RPMI8226 (cell line): Measurements from ENCODE around the gene KIF26B.
A peak's percentile ranks its signal among the peaks of the same experiment; 100 is the strongest.

Experiments used
- DNase-seq: peaks from one replicate; pipeline ENCODE4 v3.0.0-alpha.2; 2015

The KIF26B gene

DNA sequence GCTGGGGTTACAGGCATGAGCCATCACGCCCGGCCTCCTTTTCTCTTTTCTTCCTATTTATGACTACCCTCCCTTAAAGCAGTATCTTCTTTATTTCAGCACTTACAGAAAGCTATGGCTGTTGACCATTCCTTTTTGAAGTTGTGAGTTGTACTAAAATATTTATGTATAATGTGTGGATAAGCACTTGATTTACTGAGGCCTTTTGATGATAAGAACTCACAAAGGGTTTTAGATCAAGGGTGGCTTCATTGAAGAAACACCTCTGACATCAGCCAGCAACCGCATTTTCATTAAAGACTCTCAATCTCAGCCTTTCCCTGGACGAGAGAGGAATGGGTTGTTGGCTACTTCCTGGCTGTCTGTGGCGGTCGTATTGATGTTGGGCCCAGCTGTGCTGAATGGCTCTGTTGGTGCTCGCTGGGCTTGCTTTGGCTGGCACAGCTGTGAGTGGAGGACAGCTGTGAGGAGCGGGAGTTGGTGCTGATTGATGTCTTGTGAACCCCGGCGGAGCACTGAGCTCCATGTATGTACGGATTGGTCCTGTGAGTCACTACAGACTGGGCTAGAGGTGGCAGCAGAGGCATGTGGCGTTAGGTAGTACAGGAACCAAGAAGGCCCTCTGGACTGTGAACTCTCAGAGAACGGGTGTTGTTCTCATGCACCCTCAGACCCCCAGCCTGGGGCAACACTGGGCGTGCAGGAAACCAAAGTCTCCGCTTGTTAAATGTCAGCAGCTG, 208.8 kb downstream of the KIF26B start:
- DNase-seq = no peak

DNA sequence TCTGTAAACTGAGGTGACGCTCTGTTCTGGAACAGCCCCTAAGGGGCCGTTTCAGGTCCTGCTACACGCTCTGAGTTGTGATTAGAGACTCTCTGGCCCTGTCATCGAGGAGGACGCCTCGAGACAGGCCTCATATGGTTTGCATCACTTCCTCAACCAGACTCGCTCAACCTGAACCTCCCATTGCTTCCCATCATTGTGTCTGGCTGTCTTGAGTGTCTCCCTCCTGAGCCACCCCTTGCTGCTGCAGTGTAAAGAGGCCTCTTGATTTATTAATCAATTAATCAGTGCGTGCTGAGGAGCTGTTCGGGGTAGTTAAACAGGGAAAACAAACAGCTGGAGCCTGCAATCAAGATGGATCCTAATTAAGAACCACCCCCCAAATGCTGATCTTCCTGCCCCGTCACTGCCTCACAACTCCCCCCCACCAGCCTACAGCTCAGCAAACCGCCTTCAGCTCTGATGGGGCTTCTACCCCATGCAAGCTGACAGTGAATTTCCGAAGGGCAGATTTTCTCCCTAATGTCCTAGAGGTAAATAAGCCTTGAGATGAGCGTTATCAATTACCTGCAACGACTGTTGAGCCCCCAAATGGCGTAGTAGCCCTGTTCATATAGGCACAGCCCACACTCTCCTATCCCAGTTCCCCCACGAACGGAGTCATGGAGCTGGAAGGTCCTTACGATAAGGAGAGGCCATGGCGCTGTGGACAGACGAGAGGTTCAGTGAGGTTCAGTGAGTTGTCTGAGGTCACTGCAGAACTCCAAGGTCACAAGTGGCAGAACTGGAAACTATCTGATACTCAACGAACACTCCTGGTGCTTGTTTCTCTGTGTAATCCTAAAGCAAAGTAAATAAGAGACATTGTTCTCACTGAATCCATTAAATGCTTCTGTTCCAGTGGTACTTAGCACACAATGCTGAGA, 210.6 kb downstream of the KIF26B start:
- no peak for DNase-seq

DNA sequence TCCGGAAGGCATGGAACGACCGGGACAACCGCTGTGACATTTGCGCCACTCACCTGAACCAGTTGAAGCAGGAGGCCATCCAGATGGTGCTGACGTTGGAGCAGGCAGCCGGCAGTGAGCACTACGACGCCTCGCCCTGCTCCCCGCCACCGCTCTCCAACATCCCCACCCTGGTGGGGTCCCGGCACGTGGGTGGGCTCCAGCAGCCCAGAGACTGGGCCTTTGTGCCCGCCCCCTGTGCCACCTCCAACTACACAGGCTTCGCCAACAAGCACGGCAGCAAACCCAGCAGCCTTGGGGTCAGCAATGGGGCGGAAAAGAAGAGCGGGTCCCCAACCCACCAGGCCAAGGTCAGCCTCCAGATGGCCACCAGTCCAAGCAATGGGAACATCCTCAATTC, 212.1 kb downstream of the KIF26B start:
- no peak for DNase-seq

DNA sequence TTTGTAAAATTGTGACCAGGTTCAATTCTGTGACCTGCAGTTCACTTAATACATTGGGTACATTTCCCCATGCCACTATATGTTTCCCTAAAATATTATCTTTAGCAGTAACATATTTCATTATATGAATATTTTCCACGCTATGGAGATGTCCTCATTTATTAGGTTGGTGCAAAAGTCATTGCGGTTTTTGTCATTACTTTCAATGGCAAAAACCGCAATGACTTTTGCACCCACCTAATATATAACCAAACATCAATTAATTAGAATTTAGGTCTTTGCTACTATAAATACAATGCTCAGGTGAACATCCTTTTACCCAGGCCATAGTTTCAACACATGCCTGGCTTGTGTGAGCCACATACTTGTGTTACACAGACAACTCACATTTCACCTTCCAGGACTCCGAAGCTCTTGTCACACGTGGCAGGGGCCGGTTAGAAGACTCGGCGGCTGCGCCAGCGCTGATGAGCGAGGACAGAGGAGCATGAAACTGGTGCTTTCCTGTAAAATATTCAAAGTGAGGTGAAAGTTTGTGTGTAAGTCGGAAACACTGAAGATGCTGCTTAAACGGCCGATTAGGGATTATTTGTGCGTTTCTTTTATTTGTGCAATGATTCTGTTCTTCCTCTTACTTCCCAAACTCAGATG, 215.5 kb downstream of the KIF26B start:
- DNase-seq = no peak

DNA sequence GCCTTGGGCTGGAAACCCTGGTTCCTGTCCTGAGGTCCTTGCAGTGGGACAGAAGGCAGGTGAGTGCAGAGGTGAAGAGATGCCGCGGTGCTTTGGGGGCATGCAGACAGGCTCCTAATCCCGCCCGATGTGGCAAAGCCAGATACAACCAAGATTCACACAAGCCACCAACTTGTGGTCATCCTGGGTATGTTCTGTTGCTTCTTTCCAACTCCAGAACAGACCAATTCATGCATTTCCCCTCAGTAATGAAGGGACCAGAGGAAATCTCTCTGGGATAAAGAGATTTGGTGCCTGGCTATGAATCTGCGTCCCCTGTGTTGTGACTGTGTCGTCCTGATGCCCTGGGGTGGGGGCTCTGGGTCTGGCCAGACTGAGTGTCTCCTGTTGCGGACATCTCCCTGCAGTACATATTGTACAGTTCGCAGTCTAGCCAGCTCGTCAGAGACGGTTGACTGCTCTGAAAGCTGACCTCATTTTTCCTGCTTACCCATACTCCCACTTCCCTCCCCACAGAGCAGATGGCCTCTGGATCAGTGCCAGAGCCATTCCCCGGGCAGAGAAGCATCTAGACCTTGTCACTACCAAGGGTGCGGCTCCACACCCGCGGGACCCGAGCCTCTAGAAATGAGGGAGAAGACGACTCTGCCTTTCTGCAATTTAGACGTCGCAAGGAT, 216.3 kb downstream of the KIF26B start:
- peak; percentile 40 for DNase-seq

DNA sequence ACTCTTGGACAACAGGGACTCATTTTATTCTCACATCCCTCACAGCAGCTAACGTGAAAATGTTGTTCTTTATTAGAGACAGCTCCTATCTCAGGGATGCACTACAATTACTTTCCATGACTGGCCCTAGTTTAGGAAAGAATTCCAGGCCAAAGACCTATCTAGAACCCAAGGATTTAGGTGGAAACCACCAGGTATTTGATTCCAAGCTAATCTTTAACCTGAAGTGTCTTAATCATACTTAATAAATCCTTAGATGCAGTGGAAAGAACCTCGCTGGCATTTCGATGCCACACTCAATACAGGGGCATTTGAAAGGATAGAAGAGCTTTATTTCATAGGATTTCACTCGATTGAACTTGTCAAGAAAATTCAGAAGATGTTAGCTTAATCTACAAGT, 218.3 kb downstream of the KIF26B start:
- no peak for DNase-seq

DNA sequence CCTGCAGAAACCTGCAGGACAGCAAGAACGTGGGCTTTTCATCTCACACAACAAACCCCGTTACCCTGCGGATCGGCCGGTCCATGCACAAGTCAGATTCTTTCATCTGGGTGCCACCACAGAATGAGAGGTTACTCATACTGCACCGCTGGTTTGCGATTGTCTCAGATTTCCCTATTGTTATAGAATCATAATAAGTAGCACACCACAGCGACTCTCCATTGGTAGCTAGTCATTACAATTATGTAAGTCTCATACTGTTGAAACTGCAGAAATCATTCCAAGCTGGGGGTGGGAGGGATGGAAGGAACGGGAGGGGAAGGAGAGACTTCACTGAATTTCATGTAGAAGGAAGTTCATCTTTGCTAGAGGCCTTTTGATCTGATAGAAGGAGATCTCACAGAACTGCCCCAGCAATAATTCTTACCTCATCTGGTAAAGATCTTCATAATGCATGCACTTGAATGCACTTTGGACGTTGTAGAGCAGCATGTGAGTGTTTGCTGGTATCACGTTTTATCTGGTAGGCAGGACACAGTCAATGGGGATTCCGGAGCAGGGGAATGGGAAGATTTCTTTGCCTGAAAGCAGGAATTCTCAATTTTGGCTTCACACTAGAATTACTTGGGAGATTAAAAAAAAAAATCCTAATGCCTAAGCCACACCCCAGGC, 221.1 kb downstream of the KIF26B start:
- DNase-seq = no peak

DNA sequence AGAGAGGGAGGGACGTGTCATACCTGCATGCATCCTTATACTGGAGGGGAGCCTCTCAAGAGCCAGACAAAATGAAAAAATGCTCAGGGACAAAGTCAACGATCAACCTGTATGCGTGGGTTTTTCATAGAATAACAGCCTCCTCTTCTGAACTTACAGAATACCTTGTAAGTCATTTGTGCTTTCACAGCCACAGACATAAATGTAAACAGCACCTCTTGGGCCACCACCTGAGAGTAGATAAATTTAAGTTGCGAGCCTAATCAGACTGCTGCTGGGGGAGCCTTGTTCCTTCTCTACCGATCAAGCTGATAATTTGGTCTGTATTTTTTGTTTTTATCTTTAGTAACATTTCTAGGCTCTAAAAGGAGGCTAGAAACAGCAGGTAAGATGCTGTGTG, 223.1 kb downstream of the KIF26B start:
- no peak for DNase-seq

DNA sequence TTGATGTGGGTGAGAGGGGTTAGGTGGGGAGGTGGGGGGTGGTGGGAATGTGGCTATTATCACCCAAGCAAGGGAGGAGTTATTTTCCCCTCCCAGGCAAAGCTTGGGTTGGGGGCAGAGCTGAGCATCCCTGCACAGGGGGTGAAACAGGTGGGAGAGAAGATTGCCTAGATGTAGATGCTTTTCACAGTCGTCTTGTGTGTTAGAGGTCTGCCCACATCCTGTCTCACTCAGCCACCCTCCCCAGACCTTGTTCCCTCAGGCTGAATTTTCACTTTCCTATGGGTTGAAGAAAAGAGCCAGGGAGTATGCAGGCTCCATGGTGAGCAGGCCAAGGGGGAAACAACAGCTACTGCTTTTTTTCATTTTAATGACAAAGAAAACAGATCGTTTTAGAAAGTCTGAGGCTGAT, 223.5 kb downstream of the KIF26B start:
- no peak for DNase-seq

DNA sequence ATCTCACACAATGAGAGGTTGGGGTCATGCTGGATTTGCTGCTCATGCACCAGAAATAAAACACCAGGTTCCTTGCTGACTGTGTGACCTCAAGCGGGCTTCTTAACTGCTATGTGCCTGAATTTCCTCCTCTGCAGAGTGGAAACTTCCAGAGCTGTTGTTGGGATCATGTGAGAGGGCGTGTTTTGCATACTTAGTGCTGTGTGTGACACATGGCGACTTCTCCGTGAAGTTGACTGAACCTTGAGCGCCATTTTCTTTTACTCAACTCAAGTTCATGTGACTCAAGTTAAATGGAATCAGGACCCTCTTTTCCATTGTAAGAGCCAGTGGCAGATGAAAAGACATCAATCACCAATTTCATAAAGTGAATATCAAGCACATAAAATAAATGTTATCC, 224.0 kb downstream of the KIF26B start:
- no peak for DNase-seq

DNA sequence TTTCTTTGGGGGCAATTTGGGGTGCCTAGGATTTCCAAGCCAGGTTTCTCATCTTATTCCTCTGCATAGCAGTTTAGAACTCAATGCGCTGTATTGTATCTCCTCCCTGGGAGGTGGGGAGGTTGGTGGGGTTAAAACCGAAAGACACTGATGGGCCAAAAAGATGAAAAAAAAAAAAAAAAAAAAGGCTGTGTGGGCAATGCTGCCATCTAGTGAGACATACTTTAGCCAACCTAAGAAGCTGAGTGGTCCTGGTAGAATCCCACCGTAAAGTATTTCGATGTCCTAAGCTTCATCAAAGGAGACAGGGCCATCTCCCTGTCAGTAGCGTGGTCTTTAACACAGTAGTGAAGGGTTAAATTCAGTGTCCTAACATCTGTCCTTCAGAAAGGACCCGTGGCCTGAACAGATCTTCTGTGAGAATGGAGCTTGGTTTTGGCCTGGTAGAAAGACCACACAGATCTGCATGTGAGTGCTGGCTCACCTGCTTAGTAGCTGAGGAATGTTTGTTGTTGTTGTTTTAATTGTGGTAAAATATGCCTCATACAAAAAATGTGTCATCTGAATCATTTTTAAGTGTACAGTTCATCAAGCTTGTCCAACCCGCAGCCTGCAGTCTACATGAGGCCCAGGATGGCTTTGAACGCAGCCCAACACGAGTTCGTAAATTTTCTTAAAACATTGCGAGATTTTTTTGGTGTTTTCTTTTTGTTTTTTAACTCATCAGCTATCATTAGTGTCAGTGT, 226.2 kb downstream of the KIF26B start:
- DNase-seq = no peak

DNA sequence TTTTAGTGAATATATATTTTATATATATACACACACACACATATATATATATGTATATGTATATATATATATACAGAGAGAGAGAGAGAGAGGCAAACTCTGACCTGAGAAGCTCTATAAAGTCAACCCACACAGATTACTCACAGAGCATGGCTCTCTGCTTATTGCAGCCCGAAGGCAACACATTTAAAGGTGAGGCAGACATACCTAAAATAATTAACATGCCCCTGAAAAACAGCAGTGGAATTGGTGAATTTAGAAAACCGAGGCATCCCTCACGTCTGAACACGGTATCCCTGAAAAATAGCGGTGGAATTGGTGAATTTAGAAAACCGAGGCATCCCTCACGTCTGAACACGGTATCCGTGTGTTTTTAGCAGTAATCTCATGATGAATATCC, 228.2 kb downstream of the KIF26B start:
- DNase-seq = no peak

DNA sequence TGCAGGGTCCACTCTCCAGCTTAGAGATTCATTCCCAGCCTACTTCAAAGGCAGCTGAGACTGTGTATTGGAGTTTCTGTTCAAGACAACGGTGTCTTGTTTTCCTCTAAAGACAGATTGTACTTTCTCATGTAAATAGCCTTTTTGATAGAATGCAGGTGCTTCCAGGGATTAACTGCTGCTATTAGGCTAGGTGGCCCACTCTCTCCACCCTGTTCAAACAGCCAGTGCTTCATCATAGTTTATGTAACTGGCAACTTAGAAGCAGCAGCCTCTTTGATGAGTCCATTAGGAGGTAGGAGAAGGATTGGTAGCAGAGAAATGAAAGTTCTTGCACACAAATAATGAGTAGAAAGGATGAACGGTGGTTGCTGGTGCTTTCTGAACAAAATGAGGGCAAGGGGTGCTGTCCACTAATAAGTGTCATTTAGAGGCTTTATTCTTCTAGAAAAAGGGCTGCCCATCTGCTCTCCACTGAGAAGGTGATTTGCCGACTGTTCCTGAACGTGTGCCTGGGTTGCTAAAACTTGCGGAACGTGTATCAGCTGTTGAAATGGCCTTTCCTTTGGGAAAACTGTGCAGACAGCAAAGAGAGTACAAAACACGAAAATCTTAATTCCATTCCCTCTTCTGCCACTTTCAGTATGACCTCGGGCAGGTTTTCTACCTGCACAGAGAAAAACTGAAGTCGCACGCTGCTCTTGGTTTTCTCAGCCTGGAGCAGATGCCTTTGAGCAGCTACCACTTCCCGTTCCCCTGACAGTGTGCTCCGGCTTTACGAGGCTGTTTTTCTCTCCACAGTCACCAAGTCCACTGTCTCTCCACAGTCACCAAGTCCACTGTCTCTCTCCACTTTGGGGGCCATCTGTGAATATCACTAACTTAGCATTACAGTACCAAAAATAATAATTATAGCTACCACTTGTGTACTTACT, 228.9 kb downstream of the KIF26B start:
- peak; percentile 19 for DNase-seq

DNA sequence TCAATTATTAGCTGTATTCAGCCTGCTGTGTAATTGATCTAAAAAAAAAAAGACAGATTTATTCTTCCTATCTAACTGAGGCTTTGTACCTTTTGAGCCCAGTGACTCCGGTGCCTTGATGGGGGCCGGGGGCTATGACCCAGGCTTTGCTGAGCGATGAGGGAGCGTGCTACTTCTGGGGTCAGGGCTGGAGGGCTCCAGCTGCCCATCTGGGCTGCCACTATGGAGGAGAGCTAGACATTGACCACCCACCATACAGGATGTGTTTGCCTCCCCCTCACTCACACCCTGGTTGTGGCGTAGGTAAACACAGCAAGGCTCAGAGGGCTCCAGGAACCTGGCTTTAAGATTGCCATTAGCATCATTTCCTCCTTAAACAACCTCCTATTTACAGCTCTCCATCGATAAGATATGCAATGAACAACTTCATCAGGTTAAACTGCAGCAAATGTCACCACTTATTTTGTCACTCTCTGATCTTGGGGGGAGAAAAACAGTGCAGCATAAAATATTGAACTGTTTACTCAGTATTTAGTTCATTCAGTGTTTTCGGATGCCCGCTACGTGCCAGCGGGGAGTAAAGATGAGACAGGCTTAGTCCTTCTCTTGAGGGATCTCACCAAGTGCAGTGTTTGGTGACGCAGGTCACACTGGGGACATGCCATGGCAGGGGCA, 231.6 kb downstream of the KIF26B start:
- no peak for DNase-seq

DNA sequence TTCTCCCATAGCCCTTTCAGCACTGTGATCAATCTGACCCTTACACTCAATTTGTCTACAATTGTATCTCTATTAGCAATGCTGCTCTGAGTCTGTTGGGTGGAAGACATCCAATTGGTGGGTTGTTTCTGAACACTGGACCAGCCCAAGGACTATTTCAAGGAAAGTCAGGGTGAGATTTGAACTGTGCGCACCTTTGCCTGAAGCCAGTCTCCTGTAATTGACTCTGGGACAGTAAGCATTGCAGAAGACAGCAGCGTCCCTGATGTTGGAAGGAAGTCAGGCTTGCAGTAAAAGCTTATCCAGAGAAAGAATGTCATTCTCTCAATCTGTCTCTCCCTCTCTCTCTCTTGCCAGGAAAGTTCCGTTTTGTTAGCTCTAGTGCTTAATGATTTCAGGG, 233.9 kb downstream of the KIF26B start:
- no peak for DNase-seq

DNA sequence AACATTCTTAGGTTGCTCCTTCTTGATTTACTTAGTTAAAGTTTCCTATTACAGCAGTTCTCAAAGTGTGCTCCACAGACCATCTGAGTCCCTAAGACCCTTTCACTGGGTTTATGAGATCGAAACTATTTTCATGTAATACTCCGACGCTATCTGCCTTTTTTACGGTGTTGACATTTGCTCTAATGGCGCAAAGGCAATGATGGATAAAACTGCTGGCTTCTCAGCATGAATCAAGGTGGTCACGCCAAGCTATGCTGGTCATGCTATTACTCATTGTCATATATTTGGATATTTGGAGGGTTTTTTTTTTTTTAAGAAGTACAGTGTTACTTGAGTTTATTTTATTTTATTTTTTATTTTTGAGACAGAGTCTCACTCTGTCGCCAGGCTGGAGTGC, 235.1 kb downstream of the KIF26B start:
- no peak for DNase-seq

DNA sequence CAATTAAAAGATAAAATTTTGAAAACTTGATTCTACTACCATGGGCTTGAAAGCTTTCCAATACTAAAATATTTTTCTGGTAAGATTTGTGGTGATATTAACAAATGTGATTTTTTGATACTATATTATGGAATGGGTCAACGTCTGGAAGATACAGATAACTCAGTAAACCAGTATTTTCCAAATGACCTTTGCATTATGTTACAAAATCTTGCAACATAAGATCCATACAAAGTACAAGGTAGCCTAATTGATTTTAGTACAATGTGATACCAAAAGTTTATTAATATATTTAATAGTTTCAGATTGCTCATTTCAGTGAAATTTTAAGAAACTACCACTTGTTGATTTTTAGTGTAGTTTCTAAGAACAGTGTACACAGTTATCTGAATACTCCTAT, 236.2 kb downstream of the KIF26B start:
- no peak for DNase-seq

DNA sequence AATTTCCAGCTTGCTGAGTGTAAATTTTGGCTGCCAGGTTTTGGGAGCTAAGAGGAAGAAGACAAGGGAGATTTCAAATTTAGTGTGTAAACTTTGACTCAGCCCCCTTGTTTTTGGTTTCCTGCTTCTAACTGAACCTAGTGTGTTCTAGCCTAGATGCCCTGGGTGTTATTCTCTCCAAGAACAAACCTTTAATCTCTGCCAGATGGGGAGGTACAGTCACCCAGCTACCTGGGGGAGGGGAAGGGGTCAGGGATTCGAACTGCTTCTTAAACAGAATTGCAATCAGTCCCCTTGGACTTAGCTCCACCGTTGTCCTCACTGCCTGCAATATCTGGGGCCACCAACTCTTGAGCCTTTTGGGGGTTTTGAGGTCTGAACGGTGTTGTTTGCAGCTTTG, 238.9 kb downstream of the KIF26B start:
- no peak for DNase-seq

DNA sequence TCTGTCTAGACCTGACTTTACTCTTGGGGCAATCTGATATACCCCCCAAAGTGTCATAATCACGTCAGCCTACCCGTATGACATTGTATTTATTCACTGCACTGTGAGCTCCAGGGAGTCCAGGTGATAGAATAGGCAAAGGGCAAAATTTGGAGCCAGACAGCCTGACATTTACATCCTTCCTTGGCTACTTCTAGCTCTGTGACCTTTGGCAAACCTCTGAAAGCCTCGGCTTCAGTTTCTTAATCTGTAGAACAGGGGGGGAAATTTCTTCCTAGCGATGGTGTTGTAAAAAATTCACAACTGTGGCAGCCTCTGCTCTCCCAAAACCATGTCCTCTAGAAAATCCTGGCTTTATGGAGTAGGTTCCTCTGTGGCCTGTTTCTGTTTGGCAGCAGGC, 240.9 kb downstream of the KIF26B start:
- DNase-seq = no peak

DNA sequence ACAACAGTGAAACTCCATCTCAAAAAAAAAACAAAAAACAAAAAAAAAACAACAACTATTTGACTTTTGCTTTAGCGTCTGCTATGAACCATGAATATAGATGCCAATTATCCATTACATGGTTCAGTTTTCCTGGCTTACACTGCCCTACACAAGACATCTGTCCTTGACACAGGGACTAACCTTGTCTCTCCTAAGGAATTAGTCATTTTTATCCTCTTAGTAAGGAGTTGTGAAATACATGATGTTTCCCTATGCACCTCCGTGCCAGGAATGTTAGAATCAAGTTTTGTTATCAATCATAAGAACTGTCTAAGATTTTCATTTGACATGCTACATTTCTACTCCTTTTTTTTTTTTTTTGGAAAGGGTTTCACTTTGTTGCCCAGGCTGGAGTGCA, 241.8 kb downstream of the KIF26B start:
- no peak for DNase-seq
